HG03066 (cell line): ENCODE results near the gene AGPAT3.

Experiments used
- ATAC-seq: cut with Tn5 transposase; IDR thresholded peaks from one replicate; pipeline ENCODE4 v1.9.1; 2021; ENCODE audit warnings: low read depth; ENCODE audit not compliant: unreplicated experiment

Gene AGPAT3

GRCh38 chr21:43921571-43921978 is 56.6 kb downstream of the AGPAT3 start:
- ATAC-seq = no peak

- no peak for ATAC-seq
These were observed 57.2 kb downstream of the AGPAT3 start for GRCh38 chr21:43921979-43922945.

GRCh38 chr21:43922949-43923348 is 57.9 kb downstream of the AGPAT3 start:
- no peak for ATAC-seq

GRCh38 chr21:43923391-43923790 is 58.4 kb downstream of the AGPAT3 start:
- ATAC-seq = no peak

GRCh38 chr21:43924421-43925095 is 59.5 kb downstream of the AGPAT3 start:
- ATAC-seq = no peak

- no peak for ATAC-seq
These were observed 60.1 kb downstream of the AGPAT3 start for GRCh38 chr21:43925096-43925481.

- no peak for ATAC-seq
These were observed 60.6 kb downstream of the AGPAT3 start for GRCh38 chr21:43925609-43926008.

- ATAC-seq = no peak
These were observed 61.2 kb downstream of the AGPAT3 start for GRCh38 chr21:43926196-43926595.

- no peak for ATAC-seq
These were observed 62.7 kb downstream of the AGPAT3 start for GRCh38 chr21:43927591-43928221.

GRCh38 chr21:43928222-43929125 is 63.5 kb downstream of the AGPAT3 start:
- ATAC-seq = no peak

GRCh38 chr21:43929217-43929971 is 64.4 kb downstream of the AGPAT3 start:
- ATAC-seq = no peak

GRCh38 chr21:43930074-43930847 is 65.2 kb downstream of the AGPAT3 start:
- ATAC-seq = no peak

- no peak for ATAC-seq
These were observed 65.9 kb downstream of the AGPAT3 start for GRCh38 chr21:43930848-43931375.

- ATAC-seq = no peak
These were observed 66.5 kb downstream of the AGPAT3 start for GRCh38 chr21:43931489-43931888.

GRCh38 chr21:43932005-43932404 is 67.0 kb downstream of the AGPAT3 start:
- no peak for ATAC-seq

- no peak for ATAC-seq
These were observed 68.2 kb downstream of the AGPAT3 start for GRCh38 chr21:43933199-43933598.

- no peak for ATAC-seq
These were observed 68.7 kb downstream of the AGPAT3 start for GRCh38 chr21:43933680-43934079.

- ATAC-seq = no peak
These were observed 69.1 kb downstream of the AGPAT3 start for GRCh38 chr21:43934116-43934515.
